Transverse colon (tissue), 4 donors: Measurements from ENCODE around the gene SLC51B.

Experiments
- CTCF ChIP-seq, 5 experiments: fragments of 200-600 bp in 3 of 5; fragments of 450-650 bp in 2 of 5; sonication (generic) in 3 of 5; IDR thresholded peaks; 1 replicate in 2 of 5; 2 replicates in 3 of 5; pipeline ENCODE4 v1.5.1; 2016 to 2017; ENCODE audit warnings: antibody characterized with exemption in 5 of 5, inconsistent platforms in 3 of 5, mild to moderate bottlenecking in 2 of 5, moderate library complexity in 1 of 5
- EP300 ChIP-seq: sonication (generic); formaldehyde crosslinking; IDR thresholded peaks from one replicate; pipeline ENCODE4 v1.6.1; 2017; ENCODE audit warnings: antibody characterized with exemption, low read depth
- POLR2A ChIP-seq: fragments of 450-650 bp; IDR thresholded peaks from one replicate; pipeline ENCODE4 v1.6.1; 2016; ENCODE audit warnings: antibody characterized with exemption, mild to moderate bottlenecking, moderate library complexity
- POLR2AphosphoS5 ChIP-seq, 3 donors: sonication (generic); formaldehyde crosslinking; IDR thresholded peaks; one replicate each; pipeline ENCODE4 v1.6.1; 2016; ENCODE audit warnings: antibody characterized with exemption in 3 of 3

- TF ChIP-seq CTCF (IDR thresholded peaks at IDR 0.05) (no peak), POLR2A (no peak), POLR2AphosphoS5 (IDR thresholded peaks at IDR 0.05) (peak in 2 of 3 donors; percentile 47 to 66), EP300 (no peak)
Measured at GRCh38 chr15:65069179-65069578, 24.0 kb downstream of the SLC51B start.
